Panc1 (cell line): ENCODE data around the gene SEC16A. TPM values are rescaled to one million over a fixed set of nuclear protein-coding genes. Genes with fewer than 3 reads are reported as not detected.

Source experiments
- ATAC-seq: fragments of 200-7000 bp; cut with Tn5 transposase; 2 replicates; pipeline ENCODE4 v1.9.1; 2020; ENCODE audit warnings: mild to moderate bottlenecking, moderate library complexity
- BruUV-seq: library from RNA; stranded (reverse); fragments of 400-500 nt; replicated peaks from 2 replicates; lab custom pipeline; 2021; lab: Mats Ljungman, UMichigan
- CTCF ChIA-PET: fragments of 300-600 bp; sonication (Branson Sonifier 250); formaldehyde crosslinking; loops from one replicate; lab custom pipeline; 2022; ENCODE audit warnings: antibody characterized with exemption; lab: Charles Lee
- POLR2A ChIA-PET: fragments of 300-600 bp; sonication (Branson Sonifier 250); formaldehyde crosslinking; loops from one replicate; lab custom pipeline; 2022; ENCODE audit warnings: antibody characterized with exemption; lab: Charles Lee
- DNase-seq: peaks from one replicate; pipeline ENCODE4 v3.0.0-alpha.2; 2010; ENCODE audit warnings: low read depth, low spot score
- H3K27ac ChIP-seq: 2 replicates; pipeline ENCODE4 v1.5.1; 2011; ENCODE audit warnings: mild to moderate bottlenecking, low read length, inconsistent platforms
- H3K27me3 ChIP-seq: fragments of 200-500 bp; sonication (Bioruptor generic); 2 replicates; pipeline ENCODE4 v1.6.0; 2014; ENCODE audit warnings: low read length, inconsistent platforms; ENCODE audit not compliant: control insufficient read depth, insufficient read depth
- H3K36me3 ChIP-seq: fragments of 200-500 bp; sonication (Bioruptor generic); 2 replicates; pipeline ENCODE4 v1.5.1; 2014; ENCODE audit warnings: inconsistent platforms, mild to moderate bottlenecking, low read length, moderate library complexity; ENCODE audit not compliant: control insufficient read depth, insufficient read depth
- H3K4me1 ChIP-seq: 2 replicates; pipeline ENCODE4 v1.5.1; 2011; ENCODE audit warnings: inconsistent platforms, mild to moderate bottlenecking, low read length, moderate library complexity; ENCODE audit not compliant: control insufficient read depth, insufficient read depth
- H3K4me3 ChIP-seq, 2 experiments: 2 replicates each; pipeline ENCODE4 v1.5.1; 2011 to 2012; ENCODE audit warnings: low read depth in 2 of 2, low read length in 2 of 2, mild to moderate bottlenecking in 2 of 2, inconsistent platforms in 1 of 2, moderate library complexity in 1 of 2
- H3K9me3 ChIP-seq: fragments of 200-500 bp; sonication (Bioruptor generic); 2 replicates; pipeline ENCODE4 v1.5.1; 2014; ENCODE audit warnings: low read depth, mild to moderate bottlenecking, inconsistent platforms, low read length, moderate library complexity; ENCODE audit not compliant: control insufficient read depth, insufficient read depth
- POLR2AphosphoS5 ChIP-seq: IDR thresholded peaks from 2 replicates; pipeline ENCODE4 v1.6.1; 2012; ENCODE audit warnings: mild to moderate bottlenecking, low read depth, low read length, moderate library complexity
- REST ChIP-seq, 2 experiments: IDR thresholded peaks; 2 replicates each; pipeline ENCODE4 v1.6.1; 2011 to 2012; ENCODE audit warnings: low read depth in 2 of 2, control low read depth in 1 of 2, low read length in 1 of 2, mild to moderate bottlenecking in 1 of 2, moderate library complexity in 1 of 2; ENCODE audit not compliant: insufficient read depth in 1 of 2
- SIN3A ChIP-seq: IDR thresholded peaks from 2 replicates; pipeline ENCODE4 v1.6.1; 2012; ENCODE audit warnings: low read depth, mild to moderate bottlenecking, low read length, moderate library complexity, borderline replicate concordance; ENCODE audit not compliant: insufficient read depth
- TCF7L2 ChIP-seq: IDR thresholded peaks from 2 replicates; pipeline ENCODE4 v1.6.1; 2011; ENCODE audit warnings: mild to moderate bottlenecking, low read depth, low read length, inconsistent platforms
- in situ Hi-C: cut with HindIII; loops from 2 replicates; pipeline ENCODE4 v1.10.0; 2016; ENCODE audit warnings: low sequenced_read_pairs, low pct_unique_long_range_greater_than_20kb
- intact Hi-C: fragments of 100-400 bp; cut with micrococcal nuclease; formaldehyde crosslinking; loops from one replicate; pipeline ENCODE4 v1.10.0; 2022; ENCODE audit not compliant: unreplicated experiment
- total RNA-seq: library from RNA; stranded (reverse); gene quantifications from one replicate; pipeline ENCODE4 v1.2.1, GENCODE V29; 2021; ENCODE audit not compliant: unreplicated experiment

The SEC16A gene
- total RNA-seq, 1 experiment from 2014 or later, result 76.5 TPM

GRCh38 chr9:136499071-136499934 is 16.5 kb upstream of the SEC16A start:
- BruUV-seq, result no TSS peak
- CTCF ChIA-PET, result interaction anchor here (0.6 kb wide), 1 partner anchor 201 kb away, joined by 3 read pairs; no protein-coding TSS in a partner anchor
- H3K36me3 ChIP-seq, result no peaks in the 10 kb centered on the region

GRCh38 chr9:136497916-136498695 is 15.3 kb upstream of the SEC16A start:
- no peak for ATAC-seq
- TF ChIP-seq REST (IDR thresholded peaks at IDR 0.05; ENCODE audit: insufficient read depth in 1 of 2, low read depth in 2 of 2, low read length in 1 of 2), result no peak
- no peak for TF ChIP-seq TCF7L2
- BruUV-seq, result no TSS peak
- Histone ChIP-seq H3K9me3 (no peaks in the 10 kb centered on the region), H3K36me3 (no peaks in the 10 kb centered on the region), H3K27me3 (no peaks in the 10 kb centered on the region), H3K27ac (no peak overlapping the region), H3K4me3 (no peak overlapping the region), H3K4me1 (no peaks in the 10 kb centered on the region)
- ChIA-PET POLR2A (no interaction called here), CTCF (no interaction called here)
- in situ Hi-C loops (no loop called here), intact Hi-C loops (no loop called here)
- DNase-seq, result no peak

More at GRCh38 chr9:136499071-136499934, 16.5 kb upstream of the SEC16A start:
- no peaks in the 10 kb centered on the region for H3K4me1 ChIP-seq
- POLR2A ChIA-PET, result no interaction called here
- DNase-seq, result no peak
- ATAC-seq, result no peak
- in situ Hi-C loops, result no loop called here
- intact Hi-C loops, result no loop called here
- TF ChIP-seq SIN3A, result no peak
- TF ChIP-seq REST (IDR thresholded peaks at IDR 0.05; ENCODE audit: insufficient read depth in 1 of 2, low read depth in 2 of 2, low read length in 1 of 2), result no peak
- TF ChIP-seq POLR2AphosphoS5, result no peak
- no peak overlapping the region for H3K4me3 ChIP-seq
- H3K9me3 ChIP-seq, result no peaks in the 10 kb centered on the region
- H3K27ac ChIP-seq, result no peak overlapping the region
- H3K27me3 ChIP-seq, result no peaks in the 10 kb centered on the region
